Body of pancreas (tissue), 4 donors: ENCODE data around the gene F13B.

Experiments
- CTCF ChIP-seq, 7 experiments: fragments of 450-650 bp in 4 of 7; fragments of 200-600 bp in 3 of 7; sonication (generic) in 3 of 7; IDR thresholded peaks; one replicate each; pipeline ENCODE4 v1.5.1; 2016 to 2019; ENCODE audit warnings: antibody characterized with exemption in 7 of 7
- POLR2A ChIP-seq, 3 donors: fragments of 450-650 bp; IDR thresholded peaks; one replicate each; pipeline ENCODE4 v1.6.1; 2016; ENCODE audit warnings: antibody characterized with exemption in 3 of 3, mild to moderate bottlenecking in 2 of 3

- TF ChIP-seq CTCF (IDR thresholded peaks at IDR 0.05) (no peak), POLR2A (IDR thresholded peaks at IDR 0.05) (no peak)
These were observed 49.4 kb downstream of the F13B start for GRCh38 chr1:197017558-197018146.
